GM19035 (cell line): ENCODE data around the gene GLB1L2.

ENCODE experiments used
- ATAC-seq: cut with Tn5 transposase; IDR thresholded peaks from one replicate; pipeline ENCODE4 v1.9.1; 2021; ENCODE audit not compliant: unreplicated experiment

GLB1L2 gene

DNA sequence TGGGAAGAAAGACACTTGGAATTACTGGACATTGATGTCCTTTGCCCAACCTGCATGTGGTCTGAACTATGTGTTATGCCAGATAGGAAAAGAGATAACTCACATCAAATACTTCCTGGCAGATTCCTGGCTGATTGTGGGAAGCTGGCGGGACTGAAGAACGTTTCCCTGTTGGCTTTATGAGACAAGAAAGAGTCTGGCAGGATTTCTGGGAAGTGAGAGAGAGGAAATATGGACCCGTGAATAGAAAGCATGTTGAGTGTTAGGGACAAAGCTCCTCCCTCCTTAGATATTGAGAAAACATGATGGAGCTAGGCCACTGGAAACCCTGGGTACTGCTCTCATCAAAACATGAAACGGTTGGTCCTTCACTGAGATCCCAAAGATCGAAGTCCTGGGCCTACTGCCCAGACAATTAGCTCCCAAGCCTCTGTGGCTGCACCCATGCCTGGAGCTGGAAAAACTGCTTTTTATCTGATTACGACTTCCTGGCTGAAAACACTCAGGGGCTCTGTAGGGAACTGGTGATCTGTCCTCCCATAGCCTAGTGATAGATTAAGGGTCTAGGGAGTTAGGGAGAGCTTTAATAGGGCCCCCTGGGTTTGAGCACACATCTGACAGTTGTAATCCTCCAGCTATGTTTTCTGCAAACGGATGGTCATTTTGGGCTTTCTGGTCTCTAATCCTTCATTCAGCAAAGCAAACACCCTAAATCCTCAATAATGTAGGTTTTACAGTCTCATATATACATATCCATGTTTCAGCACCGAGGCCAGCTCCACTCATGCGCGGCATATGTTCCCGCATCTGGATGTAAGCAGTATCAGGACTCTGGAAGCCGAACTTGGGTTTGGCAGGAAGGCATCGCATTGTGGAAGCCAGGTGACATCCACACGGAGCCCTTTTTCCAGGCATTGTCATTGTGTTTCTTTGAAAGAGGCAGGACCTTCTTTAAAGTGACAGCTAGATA is 86.4 kb downstream of the GLB1L2 start:
- no peak for ATAC-seq

DNA sequence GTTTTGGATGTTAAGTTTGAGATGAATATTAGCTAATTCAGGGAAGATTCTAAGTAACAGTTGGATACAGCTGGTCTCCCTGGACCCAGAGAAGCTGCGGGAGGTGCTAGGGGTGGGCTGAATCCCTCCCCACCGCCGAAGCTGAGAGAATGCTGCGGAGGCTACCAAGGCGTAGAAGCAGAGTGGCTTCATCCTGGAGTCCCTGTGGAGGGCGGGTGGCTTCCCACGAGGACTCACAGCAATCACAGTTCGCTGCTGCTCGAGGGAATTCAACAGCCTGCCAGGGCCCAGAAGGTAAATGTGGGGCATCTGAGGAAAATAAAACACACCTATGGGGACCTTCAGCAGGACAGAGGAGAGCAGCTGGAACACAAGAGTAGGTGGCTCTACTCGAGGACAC is 91.3 kb downstream of the GLB1L2 start:
- no peak for ATAC-seq

DNA sequence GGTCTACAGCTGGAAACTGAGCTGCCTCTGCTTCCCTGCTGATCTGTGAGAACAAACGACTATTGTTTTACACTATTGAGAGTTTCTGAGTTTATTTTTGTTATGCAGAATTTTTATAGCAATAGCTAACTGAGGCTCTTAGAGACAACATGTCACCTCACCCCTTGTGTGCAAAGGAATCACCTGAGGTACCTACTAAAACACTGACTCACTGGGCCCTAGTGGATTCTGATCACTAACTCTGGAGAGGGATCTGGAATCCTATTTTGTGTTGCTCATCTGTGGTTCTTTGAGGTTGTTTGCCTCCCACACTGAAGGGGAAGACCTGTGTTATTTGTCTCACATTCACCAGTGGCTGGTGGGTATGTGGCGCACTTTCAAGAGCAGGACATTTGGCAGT is 93.6 kb downstream of the GLB1L2 start:
- no peak for ATAC-seq
